Activated naive CD4-positive, alpha-beta T cell treated with anti-CD3 and anti-CD28 coated beads, Interleukin-2, amount 50 U/mL, for 16 hours (primary cell): ENCODE measurements around the gene PHLPP1.
A peak's percentile ranks its signal among the peaks of the same experiment; 100 is the strongest.

ENCODE experiments used
- DNase-seq: peaks from one replicate; pipeline ENCODE4 v3.0.0-alpha.2; 2020

The PHLPP1 gene

GRCh38 chr18:62987859-62988258 is 272.5 kb downstream of the PHLPP1 start:
- no peak for DNase-seq

GRCh38 chr18:62988471-62988870 is 273.1 kb downstream of the PHLPP1 start:
- DNase-seq, result no peak

DNA sequence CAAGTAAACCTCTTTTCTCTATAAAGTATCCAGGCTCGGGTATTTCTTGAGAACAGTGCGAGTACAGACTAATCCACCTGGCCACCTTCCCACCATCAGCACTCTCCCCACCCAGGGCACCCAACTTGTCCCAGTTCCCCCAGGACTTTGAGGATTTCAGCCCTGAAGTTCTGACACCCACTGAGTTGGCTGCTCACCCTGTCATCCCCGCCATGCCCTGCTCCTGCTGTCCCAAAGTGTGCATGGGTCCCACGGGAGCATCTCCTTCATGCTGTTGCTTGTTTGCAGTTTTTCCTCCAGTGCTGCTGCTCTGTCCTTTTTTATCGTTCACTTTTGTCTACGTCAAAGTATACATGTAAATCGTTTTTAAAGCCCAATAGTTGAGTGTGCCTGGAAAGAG is 273.9 kb downstream of the PHLPP1 start:
- DNase-seq, result no peak

DNA sequence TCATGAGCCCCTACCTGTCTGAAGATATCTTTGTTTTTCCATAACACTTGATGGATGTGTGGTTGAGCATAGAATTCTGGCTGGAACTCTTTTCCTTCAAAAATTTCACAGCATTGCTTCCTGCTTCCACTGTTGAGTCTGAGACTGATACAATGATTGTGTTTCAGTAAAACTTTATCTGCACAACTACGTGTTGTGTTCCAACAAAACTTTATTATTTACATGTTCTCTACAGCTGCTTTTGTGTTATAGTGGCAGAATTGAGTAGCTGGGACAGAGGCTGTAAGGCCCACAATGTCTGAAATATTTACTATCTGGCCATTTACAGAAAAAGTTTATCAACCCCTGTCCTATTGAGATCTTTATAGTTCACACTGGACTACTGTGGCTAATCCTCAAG is 275.3 kb downstream of the PHLPP1 start:
- no peak for DNase-seq

DNA sequence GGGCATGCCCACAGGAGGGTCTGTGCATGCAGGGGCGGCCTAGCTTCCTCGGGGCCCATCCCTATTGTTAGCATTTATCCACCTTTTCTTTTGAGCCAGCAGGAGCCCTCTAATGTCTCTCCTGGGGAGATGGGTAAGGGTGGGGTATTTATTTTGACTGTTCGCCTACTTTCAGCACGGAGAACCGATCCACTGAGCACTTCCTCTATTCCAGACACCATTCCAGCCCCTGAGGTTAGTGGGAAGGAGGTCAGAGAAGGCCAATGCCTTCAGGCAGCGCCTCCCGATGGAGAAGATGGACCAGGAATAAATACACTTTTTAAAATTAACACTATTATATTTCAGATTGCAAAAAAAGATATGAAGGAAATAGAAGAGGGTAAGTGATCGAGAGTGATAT is 276.0 kb downstream of the PHLPP1 start:
- DNase-seq, result no peak

DNA sequence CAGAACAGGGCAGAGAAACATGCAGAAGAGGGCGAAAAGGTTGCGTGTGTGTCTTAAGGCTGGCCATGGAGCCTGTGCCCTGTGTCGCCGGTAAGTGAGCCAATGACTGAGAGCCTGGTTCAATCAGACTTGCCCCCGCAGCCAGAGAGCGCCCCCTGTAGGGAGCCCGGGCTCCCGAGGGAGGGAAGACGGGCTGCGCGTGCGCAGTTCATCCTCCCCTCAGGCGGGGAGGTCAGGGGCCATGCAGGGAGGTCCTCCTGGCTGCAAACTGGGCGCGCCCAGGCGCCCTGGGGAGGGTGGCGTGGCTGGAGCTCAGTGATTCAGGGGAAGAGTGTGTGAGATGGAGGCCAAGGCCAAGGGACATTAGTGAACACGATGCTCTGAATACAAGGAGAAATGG is 276.6 kb downstream of the PHLPP1 start:
- DNase-seq, result no peak

GRCh38 chr18:62992877-62993365 is 277.6 kb downstream of the PHLPP1 start:
- DNase-seq, result no peak

- no peak for DNase-seq
Measured at GRCh38 chr18:62996566-62996965, 281.2 kb downstream of the PHLPP1 start.

GRCh38 chr18:62997076-62997475 is 281.7 kb downstream of the PHLPP1 start:
- no peak for DNase-seq

- DNase-seq, result no peak
Measured at GRCh38 chr18:62998443-62998842, 283.1 kb downstream of the PHLPP1 start.

GRCh38 chr18:62999392-62999791 is 284.1 kb downstream of the PHLPP1 start:
- DNase-seq, result no peak

- no peak for DNase-seq
Measured at GRCh38 chr18:62999921-63000320, 284.6 kb downstream of the PHLPP1 start.

DNA sequence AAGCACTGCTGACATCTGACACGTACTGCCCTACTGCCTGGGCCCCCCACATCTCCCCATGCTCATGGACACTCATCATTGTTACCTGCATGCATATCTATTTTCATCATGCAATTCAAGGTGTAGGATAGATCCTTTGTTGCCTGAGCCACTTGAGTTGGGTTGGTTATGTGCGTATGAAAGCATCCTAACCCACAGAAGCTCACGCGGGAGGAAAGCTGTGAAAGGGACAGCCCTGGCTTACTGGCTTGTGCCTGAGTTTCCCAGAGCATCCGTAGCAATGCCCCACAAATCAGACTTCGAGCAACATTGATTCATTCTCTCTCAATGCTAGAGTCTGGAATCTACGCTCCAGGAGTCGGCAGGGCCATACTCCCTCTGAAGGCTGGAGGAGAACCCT is 285.5 kb downstream of the PHLPP1 start:
- DNase-seq, result no peak

GRCh38 chr18:63001861-63002260 is 286.5 kb downstream of the PHLPP1 start:
- no peak for DNase-seq

DNA sequence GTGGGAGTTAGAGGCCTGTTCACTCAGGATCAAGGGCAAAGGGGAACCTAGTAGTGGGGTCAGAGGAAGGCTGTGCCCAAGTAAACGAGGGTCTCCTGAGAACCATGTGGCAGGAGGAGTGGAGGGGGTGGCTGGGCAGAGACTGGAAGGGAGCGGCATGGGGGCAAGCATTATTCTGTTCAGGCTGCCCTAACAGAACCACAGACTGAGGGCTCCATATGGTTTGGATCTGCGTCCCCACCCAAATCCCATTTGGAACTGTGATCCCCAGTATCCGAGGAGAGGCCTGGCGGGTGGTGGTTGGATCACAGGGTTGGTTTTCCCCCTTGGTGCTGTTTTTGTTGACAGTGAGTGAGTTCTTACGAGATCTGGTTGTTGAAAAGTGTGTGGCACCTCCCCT is 287.0 kb downstream of the PHLPP1 start:
- DNase-seq, result no peak

DNA sequence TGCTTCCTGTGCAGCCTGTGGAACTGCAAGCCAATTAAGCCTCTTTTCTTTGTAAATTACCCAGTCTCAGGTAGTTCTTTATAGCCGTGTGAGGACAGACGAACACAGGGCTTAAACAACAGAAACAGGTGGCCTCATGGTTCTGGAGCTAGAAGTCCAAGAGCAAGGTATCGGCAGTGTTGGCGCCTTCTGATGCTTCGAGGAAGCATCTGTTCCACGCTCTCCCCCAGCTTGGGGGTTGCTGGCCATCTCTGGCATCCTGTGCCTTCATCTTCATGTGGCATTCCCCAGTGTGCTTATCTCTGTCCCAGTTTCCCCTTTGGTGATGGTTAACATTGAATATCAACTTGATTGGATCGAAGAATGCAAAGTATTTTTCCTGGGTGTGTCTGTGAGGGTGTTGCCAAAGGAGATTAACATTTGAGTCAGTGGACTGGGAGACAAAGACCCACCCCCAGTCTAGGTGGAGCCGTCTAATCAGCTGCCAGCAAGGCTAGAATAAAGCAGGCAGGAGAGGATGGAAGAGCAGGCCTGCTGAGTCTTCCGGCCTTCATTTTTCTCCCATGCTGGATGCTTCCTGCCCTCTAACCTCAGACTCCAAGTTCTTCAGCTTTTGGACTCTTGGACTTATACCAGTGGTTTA is 287.6 kb downstream of the PHLPP1 start:
- DNase-seq, result no peak

- no peak for DNase-seq
Measured at GRCh38 chr18:63003899-63004298, 288.6 kb downstream of the PHLPP1 start.

- DNase-seq, result no peak
Measured at GRCh38 chr18:63004466-63005089, 289.2 kb downstream of the PHLPP1 start.

GRCh38 chr18:63005306-63005705 is 290.0 kb downstream of the PHLPP1 start:
- DNase-seq, result no peak

DNA sequence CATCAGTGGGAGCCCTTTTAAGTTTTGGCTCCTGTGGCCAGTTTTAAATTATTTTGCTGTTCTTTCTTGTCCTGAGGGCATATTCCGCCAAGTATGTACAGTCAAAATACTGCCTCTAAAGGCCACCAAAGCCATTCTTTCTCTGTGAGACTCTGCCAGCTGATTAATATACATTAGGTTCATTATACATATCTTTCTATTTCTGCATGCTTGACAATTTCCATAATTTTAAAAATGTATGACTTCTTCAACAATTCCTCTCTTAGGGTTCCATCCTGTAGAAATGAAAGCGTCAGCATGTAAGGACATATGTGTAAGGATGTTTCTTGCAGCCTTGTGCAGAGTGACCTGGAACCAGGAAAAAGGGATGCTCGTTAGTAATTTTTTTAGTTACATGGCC is 291.9 kb downstream of the PHLPP1 start:
- DNase-seq, result no peak

- peak; percentile 44 for DNase-seq
Measured at GRCh38 chr18:63016270-63016669, 300.9 kb downstream of the PHLPP1 start.

- DNase-seq, result no peak
Measured at GRCh38 chr18:63017076-63017475, 301.7 kb downstream of the PHLPP1 start.

DNA sequence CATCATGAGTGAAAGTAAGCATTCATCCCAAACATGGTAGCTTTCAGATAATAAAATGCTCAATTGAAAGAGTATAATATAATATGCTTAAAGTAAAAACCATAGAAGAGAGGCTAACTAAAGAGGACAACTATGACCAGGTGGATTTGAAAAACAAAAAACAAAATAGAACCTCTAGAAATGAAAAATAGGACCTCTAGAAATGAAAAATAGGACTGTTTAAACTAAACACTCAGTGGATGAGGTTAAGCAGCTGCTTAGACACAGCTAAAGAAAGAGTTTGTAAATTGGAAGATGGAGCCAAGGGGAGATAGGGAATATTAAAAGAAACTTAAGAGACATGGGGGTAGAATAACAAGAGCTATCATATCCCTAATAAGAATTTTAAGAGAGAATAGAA is 302.6 kb downstream of the PHLPP1 start:
- DNase-seq, result no peak

DNA sequence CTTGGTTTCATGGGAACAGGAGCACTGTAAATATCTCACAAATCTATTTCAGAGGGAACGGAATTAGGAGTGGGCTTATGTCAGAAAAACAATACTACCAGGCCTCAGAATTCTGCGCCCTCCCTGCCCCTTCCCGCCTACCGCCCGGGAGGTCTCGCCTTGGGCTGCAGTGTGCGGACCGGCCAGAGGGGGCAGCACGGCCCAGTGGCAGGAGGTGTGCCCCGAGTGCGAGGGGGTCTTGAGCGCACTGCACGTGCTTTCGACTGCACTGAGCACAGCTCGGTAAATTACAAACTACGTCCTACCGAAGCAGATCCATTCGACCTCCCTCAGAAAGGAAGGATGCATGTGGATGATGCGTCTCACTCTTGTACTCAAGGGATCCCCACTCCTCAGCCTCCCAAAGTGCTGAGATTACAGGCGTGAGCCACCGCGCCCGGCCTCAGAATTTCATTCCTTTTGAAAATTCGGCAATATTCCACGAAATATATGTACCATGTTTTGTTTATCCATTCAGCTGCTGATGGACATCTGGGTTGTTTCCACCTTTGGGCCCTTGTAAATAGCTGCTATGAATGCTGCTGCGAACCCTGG is 307.2 kb downstream of the PHLPP1 start:
- no peak for DNase-seq
